Measurements from ENCODE around the gene RGSL1. TPM values are rescaled to one million over a fixed set of nuclear protein-coding genes. Genes with fewer than 3 reads are reported as not detected.
A peak's percentile ranks its signal among the peaks of the same experiment; 100 is the strongest.

Gene RGSL1
- total RNA-seq, 1 donor from 2014 or later, result not detected

DNA sequence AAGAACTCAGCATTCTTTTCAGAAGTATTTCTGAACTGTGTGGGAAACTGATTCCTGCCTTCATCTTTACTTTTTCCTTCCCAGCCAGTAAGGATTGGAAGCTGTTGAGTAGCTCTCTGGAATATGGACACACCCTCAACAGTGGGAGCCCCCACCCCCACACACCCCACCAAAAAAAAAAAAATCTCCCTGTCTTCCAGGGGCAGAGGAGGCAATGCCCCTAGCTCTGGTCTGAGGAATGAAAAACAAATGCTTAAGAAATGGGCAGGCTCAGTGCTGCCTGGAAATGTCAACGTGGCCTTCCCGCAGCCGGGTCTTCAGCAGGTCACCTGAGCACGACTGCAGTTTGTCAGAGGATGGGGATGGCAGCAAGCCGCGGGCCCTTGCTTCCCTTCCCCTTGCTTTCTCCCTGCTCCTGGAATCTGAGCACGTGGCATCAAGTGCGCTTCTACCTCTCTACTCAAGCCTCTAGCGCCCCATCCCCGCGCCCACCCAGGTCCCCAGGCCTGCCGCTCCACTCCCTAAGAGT lies 153.8 kb downstream of the RGSL1 start:
- Mint-ChIP-seq H3K27ac (peak overlapping the region; percentile 76), H3K4me1 (ENCODE audit: unreplicated experiment) (peaks cover 26% of the 10 kb centered on the region), H3K4me3 (no peak overlapping the region), H3K9me3 (no peaks in the 10 kb centered on the region), H3K36me3 (no peaks in the 10 kb centered on the region), H3K27me3 (peaks cover 26% of the 10 kb centered on the region)
- TF ChIP-seq, protein P1, sequence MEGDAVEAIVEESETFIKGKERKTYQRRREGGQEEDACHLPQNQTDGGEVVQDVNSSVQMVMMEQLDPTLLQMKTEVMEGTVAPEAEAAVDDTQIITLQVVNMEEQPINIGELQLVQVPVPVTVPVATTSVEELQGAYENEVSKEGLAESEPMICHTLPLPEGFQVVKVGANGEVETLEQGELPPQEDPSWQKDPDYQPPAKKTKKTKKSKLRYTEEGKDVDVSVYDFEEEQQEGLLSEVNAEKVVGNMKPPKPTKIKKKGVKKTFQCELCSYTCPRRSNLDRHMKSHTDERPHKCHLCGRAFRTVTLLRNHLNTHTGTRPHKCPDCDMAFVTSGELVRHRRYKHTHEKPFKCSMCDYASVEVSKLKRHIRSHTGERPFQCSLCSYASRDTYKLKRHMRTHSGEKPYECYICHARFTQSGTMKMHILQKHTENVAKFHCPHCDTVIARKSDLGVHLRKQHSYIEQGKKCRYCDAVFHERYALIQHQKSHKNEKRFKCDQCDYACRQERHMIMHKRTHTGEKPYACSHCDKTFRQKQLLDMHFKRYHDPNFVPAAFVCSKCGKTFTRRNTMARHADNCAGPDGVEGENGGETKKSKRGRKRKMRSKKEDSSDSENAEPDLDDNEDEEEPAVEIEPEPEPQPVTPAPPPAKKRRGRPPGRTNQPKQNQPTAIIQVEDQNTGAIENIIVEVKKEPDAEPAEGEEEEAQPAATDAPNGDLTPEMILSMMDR (conservative IDR thresholded peaks at IDR 0.05), result no peak
- no peak for DNase-seq (ENCODE audit: extremely low spot score, unreplicated experiment)

DNA sequence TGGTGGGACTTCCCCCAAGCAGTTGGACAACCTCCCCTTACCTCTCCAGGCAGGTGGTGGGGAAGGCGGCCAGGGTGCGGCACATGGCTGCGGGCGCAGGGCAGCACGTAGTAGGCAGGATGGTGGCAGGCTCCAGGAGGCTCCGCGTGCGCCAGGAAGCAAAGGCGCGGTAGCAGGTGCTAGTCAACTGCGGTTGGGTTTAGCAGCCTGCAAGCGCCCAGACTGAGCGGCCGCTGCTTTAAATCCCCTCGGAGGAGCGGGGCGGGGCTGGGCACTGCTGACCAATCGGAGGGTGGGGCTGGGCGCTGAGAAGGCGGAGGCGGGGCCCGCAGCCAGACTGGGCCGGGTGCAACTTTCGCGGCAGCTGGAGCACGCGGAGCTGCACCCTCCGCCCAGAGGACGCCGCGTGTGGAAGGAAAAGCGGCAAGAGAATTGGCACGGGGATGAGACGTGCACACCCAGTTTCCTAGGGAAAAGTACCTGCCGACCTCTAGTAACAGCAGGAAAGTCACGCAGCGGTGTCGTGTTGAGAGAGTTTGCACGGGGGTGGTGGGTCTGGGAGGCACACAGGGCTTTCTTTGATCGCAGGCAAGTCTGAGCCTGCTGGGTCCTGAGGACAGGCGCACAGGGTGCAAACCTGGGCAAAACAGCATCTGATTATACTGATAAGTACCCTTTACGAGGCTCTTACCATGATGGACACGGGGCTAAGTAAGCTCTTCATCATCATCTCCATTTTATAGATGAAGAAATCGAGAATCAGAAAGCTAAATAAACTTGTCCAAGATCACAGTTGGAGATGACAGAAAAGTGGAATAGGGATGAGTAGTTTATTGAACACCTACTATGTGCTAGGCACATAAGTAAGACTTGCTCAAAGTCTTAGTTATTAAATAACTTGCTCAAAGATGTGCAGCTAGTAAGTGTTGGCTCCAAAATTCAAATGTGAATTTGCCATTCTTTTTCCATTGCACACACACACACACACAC lies 154.5 kb downstream of the RGSL1 start, which contains the start of gene RGS16:
Gene RGS16 (minus strand): TSS at position 215 of the 990 bp plus-strand sequence. CDS start 130 bp downstream, at position 85.
- H3K4me1 Mint-ChIP-seq (ENCODE audit: unreplicated experiment), result peaks cover 32% of the 10 kb centered on the region
- H3K9me3 Mint-ChIP-seq, result no peaks in the 10 kb centered on the region
- peak; percentile 86 for DNase-seq (ENCODE audit: extremely low spot score, unreplicated experiment)
- no peak within 1 kb of the TSS for H3K4me3 Mint-ChIP-seq
- peak within 1 kb of the TSS; percentile 76 for H3K27ac Mint-ChIP-seq
- no peaks in the 10 kb centered on the region for H3K36me3 Mint-ChIP-seq
- H3K27me3 Mint-ChIP-seq, result peaks cover 27% of the 10 kb centered on the region
- TF ChIP-seq, protein P1 (conservative IDR thresholded peaks at IDR 0.05), result no peak

DNA sequence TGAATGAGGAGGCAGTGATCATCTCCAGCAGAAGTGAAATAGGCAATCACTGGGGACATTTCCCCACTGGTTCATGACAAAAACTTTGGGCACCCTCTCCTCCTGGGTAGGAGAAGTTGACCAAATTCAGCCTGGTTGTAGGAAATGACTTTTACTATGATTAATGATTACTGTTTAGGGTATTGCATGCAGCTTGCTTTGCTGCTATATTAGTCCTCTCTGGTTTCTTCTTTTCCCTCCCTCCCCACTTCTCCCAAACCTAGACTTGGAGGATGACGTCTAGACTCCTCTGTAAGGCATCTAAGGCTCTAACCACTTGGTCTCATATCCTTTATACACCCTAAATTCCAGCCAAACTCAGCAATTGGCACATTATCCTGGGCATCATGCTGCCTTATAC lies 157.6 kb downstream of the RGSL1 start:
- no peak for DNase-seq (ENCODE audit: extremely low spot score, unreplicated experiment)
- Mint-ChIP-seq H3K4me3 (no peak overlapping the region), H3K4me1 (ENCODE audit: unreplicated experiment) (peaks cover 54% of the 10 kb centered on the region), H3K27me3 (peaks cover 47% of the 10 kb centered on the region), H3K9me3 (no peaks in the 10 kb centered on the region), H3K36me3 (no peaks in the 10 kb centered on the region), H3K27ac (no peak overlapping the region)
- TF ChIP-seq, protein P1 (conservative IDR thresholded peaks at IDR 0.05), result no peak

DNA sequence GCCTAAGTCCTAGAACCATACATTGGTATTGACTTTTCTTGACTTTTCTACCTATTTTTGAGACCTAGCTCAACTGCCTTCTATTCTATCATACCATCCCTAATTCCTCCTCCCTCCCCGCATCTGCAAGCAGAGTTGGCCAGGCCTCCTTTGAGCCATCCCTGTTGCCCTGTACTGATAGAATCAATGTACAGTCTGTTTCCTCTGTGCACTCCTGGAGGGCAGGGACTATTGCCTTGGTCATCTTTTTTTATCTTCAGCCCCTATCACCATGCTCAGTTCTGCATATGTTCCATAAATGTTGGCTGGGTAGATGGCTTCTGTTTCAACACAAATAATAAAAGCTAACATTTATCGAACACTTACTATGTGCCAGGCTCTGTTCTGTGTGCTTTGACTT lies 158.3 kb downstream of the RGSL1 start:
- Mint-ChIP-seq H3K4me3 (no peak overlapping the region), H3K9me3 (no peaks in the 10 kb centered on the region), H3K27ac (no peak overlapping the region), H3K36me3 (no peaks in the 10 kb centered on the region), H3K4me1 (ENCODE audit: unreplicated experiment) (peaks cover 54% of the 10 kb centered on the region), H3K27me3 (peaks cover 49% of the 10 kb centered on the region)
- TF ChIP-seq, protein P1 (conservative IDR thresholded peaks at IDR 0.05), result no peak
- no peak for DNase-seq (ENCODE audit: extremely low spot score, unreplicated experiment)

DNA sequence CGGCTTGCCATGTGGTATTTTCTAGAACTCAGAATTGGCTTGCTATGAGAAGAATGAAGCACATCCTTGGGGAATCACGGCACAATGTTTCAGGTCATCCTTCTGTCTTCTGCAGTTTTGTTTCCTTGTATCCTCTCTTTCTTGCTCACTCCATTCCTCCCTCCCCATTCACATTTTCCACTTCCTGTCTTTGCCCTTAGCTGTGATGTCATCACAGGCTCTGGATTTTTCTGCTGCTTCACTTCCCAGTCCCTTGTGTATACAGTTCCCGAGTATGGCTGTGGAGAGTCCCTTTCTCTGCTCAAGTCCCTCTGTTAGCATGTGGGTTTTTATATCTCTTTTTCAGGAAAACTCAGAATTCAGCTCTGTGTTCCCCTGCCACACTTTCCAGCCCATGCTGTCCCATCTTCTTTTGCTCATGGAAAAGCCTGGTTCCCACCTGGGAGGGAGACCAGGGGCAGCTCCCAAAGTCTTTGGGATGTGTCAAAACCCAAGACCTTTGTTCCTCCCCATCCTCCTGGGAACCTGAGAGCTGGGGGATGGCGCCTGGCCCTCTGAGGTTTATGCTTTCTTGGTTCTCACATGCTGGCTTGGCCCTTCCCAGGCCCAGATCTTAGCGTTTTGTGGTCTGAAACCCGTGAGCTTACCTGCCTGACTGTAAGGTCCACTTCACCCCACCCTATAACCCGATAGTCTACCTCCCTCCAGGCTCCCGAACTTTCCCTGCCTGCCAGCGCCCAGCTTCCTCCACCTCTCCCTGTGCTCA lies 159.1 kb downstream of the RGSL1 start:
- H3K4me3 Mint-ChIP-seq, result no peak overlapping the region
- no peak for DNase-seq (ENCODE audit: extremely low spot score, unreplicated experiment)
- H3K36me3 Mint-ChIP-seq, result no peaks in the 10 kb centered on the region
- peaks cover 51% of the 10 kb centered on the region for H3K27me3 Mint-ChIP-seq
- TF ChIP-seq, protein P1 (conservative IDR thresholded peaks at IDR 0.05), result no peak
- no peak overlapping the region for H3K27ac Mint-ChIP-seq
- H3K4me1 Mint-ChIP-seq (ENCODE audit: unreplicated experiment), result peaks cover 55% of the 10 kb centered on the region
- H3K9me3 Mint-ChIP-seq, result no peaks in the 10 kb centered on the region

Measured in type B pancreatic cell (in vitro differentiated cells).